Osteocyte (in vitro differentiated cells): ENCODE data around the gene MYO18B. TPM values are rescaled to one million over a fixed set of nuclear protein-coding genes. Genes with fewer than 3 reads are reported as not detected.

Source experiments
- DNase-seq: peaks from one replicate; pipeline ENCODE4 v3.0.0; 2021; ENCODE audit warnings: mixed read lengths; ENCODE audit not compliant: unreplicated experiment; ENCODE audit errors: extremely low spot score
- H3K27ac Mint-ChIP-seq: one replicate; pipeline ENCODE4 v1.8.0; 2021; ENCODE audit warnings: mild to moderate bottlenecking, mixed read lengths; ENCODE audit not compliant: unreplicated experiment
- H3K27me3 Mint-ChIP-seq: one replicate; pipeline ENCODE4 v1.8.0; 2021; ENCODE audit warnings: mixed read lengths; ENCODE audit not compliant: unreplicated experiment
- H3K36me3 Mint-ChIP-seq: one replicate; pipeline ENCODE4 v1.8.0; 2021; ENCODE audit warnings: mixed read lengths; ENCODE audit not compliant: unreplicated experiment
- H3K4me1 Mint-ChIP-seq: one replicate; pipeline ENCODE4 v1.8.0; 2021; ENCODE audit warnings: mixed read lengths; ENCODE audit not compliant: unreplicated experiment
- H3K4me3 Mint-ChIP-seq: one replicate; pipeline ENCODE4 v1.8.0; 2021; ENCODE audit warnings: mild to moderate bottlenecking, moderate library complexity, mixed read lengths; ENCODE audit not compliant: unreplicated experiment
- H3K9me3 Mint-ChIP-seq: one replicate; pipeline ENCODE4 v1.8.0; 2021; ENCODE audit warnings: mixed read lengths; ENCODE audit not compliant: unreplicated experiment
- total RNA-seq: library from RNA; stranded (reverse); gene quantifications from 2 replicates; pipeline ENCODE4 v1.2.1, GENCODE V29; 2021
- TF ChIP-seq, protein P1 (sequence below): fragments of 200-600 bp; sonication (generic); IDR thresholded peaks from 2 replicates; pipeline ENCODE4 v1.5.0; 2021; ENCODE audit warnings: antibody characterized with exemption, mild to moderate bottlenecking, moderate library complexity

The MYO18B gene
- total RNA-seq, 1 donor from 2014 or later: not detected

DNA sequence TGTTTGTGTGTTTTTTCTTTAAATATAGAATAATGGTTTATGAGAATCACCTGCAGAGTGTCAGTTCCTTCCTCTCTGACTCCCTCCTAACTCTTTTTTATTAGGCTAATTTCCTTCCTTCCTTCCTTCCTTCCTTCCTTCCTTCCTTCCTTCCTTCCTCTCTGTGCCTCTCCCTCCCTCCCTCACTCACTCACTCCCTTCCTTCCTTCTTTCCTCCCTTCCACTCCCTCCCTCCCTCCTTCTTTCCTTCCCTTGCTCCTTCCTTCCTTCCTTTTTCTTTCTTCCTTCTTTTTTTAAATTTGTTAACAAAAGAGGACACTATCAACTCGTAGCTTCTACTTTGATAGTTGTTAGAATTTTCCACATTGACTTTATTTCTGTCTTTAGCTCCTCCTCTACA, 274.9 kb downstream of the MYO18B start:
- TF ChIP-seq, protein P1, sequence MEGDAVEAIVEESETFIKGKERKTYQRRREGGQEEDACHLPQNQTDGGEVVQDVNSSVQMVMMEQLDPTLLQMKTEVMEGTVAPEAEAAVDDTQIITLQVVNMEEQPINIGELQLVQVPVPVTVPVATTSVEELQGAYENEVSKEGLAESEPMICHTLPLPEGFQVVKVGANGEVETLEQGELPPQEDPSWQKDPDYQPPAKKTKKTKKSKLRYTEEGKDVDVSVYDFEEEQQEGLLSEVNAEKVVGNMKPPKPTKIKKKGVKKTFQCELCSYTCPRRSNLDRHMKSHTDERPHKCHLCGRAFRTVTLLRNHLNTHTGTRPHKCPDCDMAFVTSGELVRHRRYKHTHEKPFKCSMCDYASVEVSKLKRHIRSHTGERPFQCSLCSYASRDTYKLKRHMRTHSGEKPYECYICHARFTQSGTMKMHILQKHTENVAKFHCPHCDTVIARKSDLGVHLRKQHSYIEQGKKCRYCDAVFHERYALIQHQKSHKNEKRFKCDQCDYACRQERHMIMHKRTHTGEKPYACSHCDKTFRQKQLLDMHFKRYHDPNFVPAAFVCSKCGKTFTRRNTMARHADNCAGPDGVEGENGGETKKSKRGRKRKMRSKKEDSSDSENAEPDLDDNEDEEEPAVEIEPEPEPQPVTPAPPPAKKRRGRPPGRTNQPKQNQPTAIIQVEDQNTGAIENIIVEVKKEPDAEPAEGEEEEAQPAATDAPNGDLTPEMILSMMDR: no peak
- peaks cover under 1% of the 10 kb centered on the region for H3K9me3 Mint-ChIP-seq
- H3K27me3 Mint-ChIP-seq: no peaks in the 10 kb centered on the region
- no peak overlapping the region for H3K27ac Mint-ChIP-seq
- H3K4me3 Mint-ChIP-seq: no peak overlapping the region
- no peaks in the 10 kb centered on the region for H3K36me3 Mint-ChIP-seq
- H3K4me1 Mint-ChIP-seq: no peaks in the 10 kb centered on the region
- DNase-seq: no peak

GRCh38 chr22:26017932-26018331, 275.9 kb downstream of the MYO18B start:
- TF ChIP-seq, protein P1: no peak
- Mint-ChIP-seq H3K27me3 (no peaks in the 10 kb centered on the region), H3K27ac (no peak overlapping the region), H3K4me3 (no peak overlapping the region), H3K4me1 (no peaks in the 10 kb centered on the region), H3K36me3 (no peaks in the 10 kb centered on the region), H3K9me3 (peaks cover 4% of the 10 kb centered on the region)
- DNase-seq: no peak

DNA sequence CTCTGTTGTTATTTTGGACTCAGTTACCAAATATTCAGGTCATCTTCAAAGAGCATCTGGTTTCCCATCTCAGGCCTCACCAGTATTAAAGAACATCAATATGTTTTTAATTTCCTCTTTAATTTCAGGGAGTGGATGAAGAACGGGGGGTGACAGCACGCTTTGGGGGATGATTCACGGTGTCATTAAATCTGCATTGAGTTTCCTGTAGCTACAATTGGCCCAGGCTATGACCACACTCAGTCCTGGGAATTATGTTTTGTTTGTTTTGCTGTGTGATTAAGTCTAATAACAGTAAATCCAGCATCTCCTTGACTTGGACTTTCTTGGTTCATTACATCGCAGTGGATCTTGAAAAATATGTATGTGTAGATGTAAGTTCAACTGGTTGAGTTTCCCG, 277.6 kb downstream of the MYO18B start:
- H3K4me3 Mint-ChIP-seq: no peak overlapping the region
- TF ChIP-seq, protein P1: no peak
- H3K4me1 Mint-ChIP-seq: no peaks in the 10 kb centered on the region
- peaks cover 4% of the 10 kb centered on the region for H3K9me3 Mint-ChIP-seq
- no peaks in the 10 kb centered on the region for H3K27me3 Mint-ChIP-seq
- no peak overlapping the region for H3K27ac Mint-ChIP-seq
- no peaks in the 10 kb centered on the region for H3K36me3 Mint-ChIP-seq
- DNase-seq: no peak

DNA sequence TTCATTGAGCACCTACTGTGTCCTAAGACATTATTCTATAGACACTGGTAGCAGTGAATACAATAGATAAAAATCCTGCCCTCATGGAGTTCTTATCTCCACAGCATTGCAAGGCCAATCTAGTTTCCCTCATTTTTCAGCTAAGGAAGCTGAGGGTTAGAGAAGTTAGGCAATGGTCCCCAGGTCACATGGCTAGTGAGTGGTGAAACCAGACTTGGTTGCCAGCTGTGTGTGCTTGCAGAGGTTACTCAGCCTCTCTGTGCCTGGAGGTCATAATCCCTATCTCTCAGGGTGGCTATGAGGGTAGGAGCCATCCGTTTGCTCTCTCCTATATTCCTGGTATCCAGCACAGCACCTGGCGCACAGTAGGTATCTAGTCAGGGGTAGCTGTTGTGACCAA, 279.5 kb downstream of the MYO18B start:
- no peak for DNase-seq
- Mint-ChIP-seq H3K4me3 (no peak overlapping the region), H3K27me3 (no peaks in the 10 kb centered on the region), H3K9me3 (peaks cover 8% of the 10 kb centered on the region), H3K4me1 (no peaks in the 10 kb centered on the region), H3K27ac (no peak overlapping the region), H3K36me3 (no peaks in the 10 kb centered on the region)
- TF ChIP-seq, protein P1: no peak

DNA sequence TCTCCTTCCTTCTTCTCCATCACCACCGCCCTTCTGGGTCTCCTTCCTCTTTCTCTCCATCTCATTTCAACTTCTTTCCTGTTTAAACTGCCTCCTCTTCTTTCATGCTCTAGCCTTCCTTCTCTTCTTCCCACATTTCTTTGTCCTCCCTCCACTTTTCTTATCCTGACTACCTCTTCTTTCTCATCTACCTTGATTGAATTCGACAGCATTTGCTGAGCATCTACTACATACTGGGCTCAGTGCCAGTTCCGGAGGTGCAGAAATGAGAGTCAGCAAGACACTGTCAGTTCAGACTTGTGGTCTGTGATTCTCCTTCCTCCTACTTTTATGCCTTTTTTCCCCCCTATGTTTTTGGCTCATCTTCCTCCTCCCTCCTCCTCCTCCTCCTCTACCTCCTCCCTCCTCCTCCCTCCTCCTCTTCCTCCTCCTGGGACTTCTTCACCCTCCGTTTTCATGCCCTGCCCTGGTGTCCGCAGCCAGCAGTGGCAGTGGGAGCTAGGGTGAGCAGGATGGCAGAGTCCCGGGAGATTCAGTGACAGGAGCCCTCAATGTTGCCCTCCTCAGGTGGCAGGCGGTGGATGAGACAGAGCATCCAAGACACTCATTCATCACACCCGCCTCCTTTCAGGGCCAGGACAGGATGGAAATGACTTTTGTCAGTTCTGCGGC, 281.3 kb downstream of the MYO18B start:
- TF ChIP-seq, protein P1: no peak
- Mint-ChIP-seq H3K4me3 (no peak overlapping the region), H3K36me3 (no peaks in the 10 kb centered on the region), H3K27me3 (no peaks in the 10 kb centered on the region), H3K9me3 (peaks cover 10% of the 10 kb centered on the region), H3K27ac (no peak overlapping the region), H3K4me1 (no peaks in the 10 kb centered on the region)
- DNase-seq: no peak
